22Rv1 (cell line): Measurements from ENCODE around the gene COL8A1.

Source experiments
- ZFX ChIP-seq: fragments of 450-650 bp; IDR thresholded peaks from 2 replicates; pipeline ENCODE4 v1.6.1; 2017; ENCODE audit warnings: antibody characterized with exemption, borderline replicate concordance
- TF ChIP-seq, protein P1 (sequence below): fragments of 450-650 bp; IDR thresholded peaks from 2 replicates; pipeline ENCODE4 v1.5.1; 2017; ENCODE audit warnings: mild to moderate bottlenecking

- TF ChIP-seq, protein P1, sequence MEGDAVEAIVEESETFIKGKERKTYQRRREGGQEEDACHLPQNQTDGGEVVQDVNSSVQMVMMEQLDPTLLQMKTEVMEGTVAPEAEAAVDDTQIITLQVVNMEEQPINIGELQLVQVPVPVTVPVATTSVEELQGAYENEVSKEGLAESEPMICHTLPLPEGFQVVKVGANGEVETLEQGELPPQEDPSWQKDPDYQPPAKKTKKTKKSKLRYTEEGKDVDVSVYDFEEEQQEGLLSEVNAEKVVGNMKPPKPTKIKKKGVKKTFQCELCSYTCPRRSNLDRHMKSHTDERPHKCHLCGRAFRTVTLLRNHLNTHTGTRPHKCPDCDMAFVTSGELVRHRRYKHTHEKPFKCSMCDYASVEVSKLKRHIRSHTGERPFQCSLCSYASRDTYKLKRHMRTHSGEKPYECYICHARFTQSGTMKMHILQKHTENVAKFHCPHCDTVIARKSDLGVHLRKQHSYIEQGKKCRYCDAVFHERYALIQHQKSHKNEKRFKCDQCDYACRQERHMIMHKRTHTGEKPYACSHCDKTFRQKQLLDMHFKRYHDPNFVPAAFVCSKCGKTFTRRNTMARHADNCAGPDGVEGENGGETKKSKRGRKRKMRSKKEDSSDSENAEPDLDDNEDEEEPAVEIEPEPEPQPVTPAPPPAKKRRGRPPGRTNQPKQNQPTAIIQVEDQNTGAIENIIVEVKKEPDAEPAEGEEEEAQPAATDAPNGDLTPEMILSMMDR: no peak
- no peak for TF ChIP-seq ZFX
Observed at GRCh38 chr3:99818818-99819217, 180.4 kb downstream of the COL8A1 start.
